Neuron (in vitro differentiated cells): ENCODE results near the gene KIF21B.

ENCODE experiments used
- H2AFZ ChIP-seq: one replicate; pipeline ENCODE4 v1.6.1; 2013; ENCODE audit warnings: low read depth, mild to moderate bottlenecking, inconsistent platforms, low read length, moderate library complexity
- H3K27me3 ChIP-seq: one replicate; pipeline ENCODE4 v1.6.1; 2013; ENCODE audit warnings: low read length; ENCODE audit not compliant: insufficient read depth
- H3K36me3 ChIP-seq: one replicate; pipeline ENCODE4 v1.6.1; 2013; ENCODE audit warnings: low read length; ENCODE audit not compliant: insufficient read depth
- H3K4me1 ChIP-seq: one replicate; pipeline ENCODE4 v1.6.1; 2013; ENCODE audit warnings: low read length; ENCODE audit not compliant: insufficient read depth
- H3K4me3 ChIP-seq: 2 replicates; pipeline ENCODE4 v1.5.1; 2013; ENCODE audit warnings: mild to moderate bottlenecking, low read length, moderate library complexity
- H3K9me3 ChIP-seq: one replicate; pipeline ENCODE4 v1.6.1; 2013; ENCODE audit warnings: low read length

KIF21B gene

GRCh38 chr1:201059871-201060555 is 36.5 kb upstream of the KIF21B start:
- no peak overlapping the region for H3K4me3 ChIP-seq
- H3K27me3 ChIP-seq: peaks cover 2% of the 10 kb centered on the region
- H3K4me1 ChIP-seq: peaks cover 22% of the 10 kb centered on the region

DNA sequence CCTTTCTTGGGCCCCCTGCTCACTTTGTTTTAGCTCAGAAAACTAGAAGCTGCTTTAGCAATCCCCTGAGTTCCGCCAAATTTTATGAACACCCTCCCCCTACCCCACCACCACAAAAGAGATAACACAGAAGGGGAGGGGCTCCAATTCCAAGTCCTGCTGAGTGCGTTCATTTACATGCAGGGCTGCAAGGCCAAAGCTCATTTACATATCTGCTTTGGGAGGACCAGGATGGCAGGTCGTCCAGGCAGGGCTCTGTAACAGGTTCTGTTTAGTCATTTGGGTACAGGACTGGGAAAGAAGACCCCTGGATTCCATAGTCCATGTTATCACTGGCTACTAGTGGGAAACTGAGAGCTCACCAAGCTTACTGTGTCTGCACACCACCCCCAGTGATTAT is 35.9 kb upstream of the KIF21B start:
- peaks cover 23% of the 10 kb centered on the region for H3K4me1 ChIP-seq
- no peaks in the 10 kb centered on the region for H3K36me3 ChIP-seq
- no peak overlapping the region for H3K4me3 ChIP-seq
- H3K27me3 ChIP-seq: peaks cover 2% of the 10 kb centered on the region
- H3K9me3 ChIP-seq: peaks cover 4% of the 10 kb centered on the region
- no peak overlapping the region for H2AFZ ChIP-seq

More at GRCh38 chr1:201059871-201060555, 36.5 kb upstream of the KIF21B start:
- H3K36me3 ChIP-seq: no peaks in the 10 kb centered on the region
- no peak overlapping the region for H2AFZ ChIP-seq
- peaks cover 4% of the 10 kb centered on the region for H3K9me3 ChIP-seq

- Histone ChIP-seq H3K9me3 (no peaks in the 10 kb centered on the region), H3K36me3 (no peaks in the 10 kb centered on the region), H2AFZ (no peak overlapping the region), H3K27me3 (peaks cover 10% of the 10 kb centered on the region), H3K4me3 (no peak overlapping the region), H3K4me1 (peaks cover 4% of the 10 kb centered on the region)
These were observed 30.6 kb upstream of the KIF21B start for GRCh38 chr1:201054091-201054543.

DNA sequence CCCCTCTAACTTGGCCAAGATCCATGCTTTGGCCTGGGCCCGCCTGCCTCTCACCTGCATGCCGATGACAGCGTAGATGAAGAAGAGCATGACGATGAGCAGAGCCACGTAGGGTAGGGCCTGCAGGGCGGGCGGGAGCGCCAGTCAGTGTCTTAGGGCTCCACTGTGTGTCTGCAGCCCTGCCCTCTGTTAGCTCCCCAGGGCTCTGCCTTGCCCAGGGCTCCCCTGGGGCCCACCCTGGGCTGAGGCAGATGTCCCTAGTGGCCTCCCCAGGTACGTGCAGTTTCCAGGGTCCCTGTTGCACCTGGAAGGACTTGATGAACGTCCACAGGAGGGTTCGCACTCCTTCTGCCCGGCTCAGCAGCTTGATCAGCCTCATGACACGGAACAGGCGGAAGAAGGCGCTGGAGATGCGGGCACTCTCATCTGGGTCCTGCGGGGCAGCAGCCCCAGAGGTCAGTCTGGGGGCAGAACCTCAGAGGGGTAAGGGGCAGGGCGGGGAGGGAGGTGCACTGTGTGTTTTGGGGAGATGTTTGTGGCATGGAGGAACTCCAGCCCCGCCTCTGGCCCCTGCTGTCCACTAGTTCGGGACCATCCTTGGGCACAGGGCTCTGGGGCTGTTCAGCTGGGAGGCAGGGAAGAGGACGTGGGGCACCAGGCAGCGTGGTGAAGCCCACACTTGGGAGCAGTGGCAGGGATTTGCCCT is 29.8 kb upstream of the KIF21B start:
- no peak overlapping the region for H3K4me3 ChIP-seq
- no peaks in the 10 kb centered on the region for H3K36me3 ChIP-seq
- H2AFZ ChIP-seq: no peak overlapping the region
- H3K27me3 ChIP-seq: peaks cover 10% of the 10 kb centered on the region
- peaks cover 4% of the 10 kb centered on the region for H3K4me1 ChIP-seq
- H3K9me3 ChIP-seq: no peaks in the 10 kb centered on the region

- Histone ChIP-seq H2AFZ (no peak overlapping the region), H3K4me3 (no peak overlapping the region), H3K27me3 (peaks cover 13% of the 10 kb centered on the region), H3K4me1 (peaks cover 4% of the 10 kb centered on the region), H3K36me3 (no peaks in the 10 kb centered on the region), H3K9me3 (no peaks in the 10 kb centered on the region)
These were observed 27.9 kb upstream of the KIF21B start for GRCh38 chr1:201051399-201051798.

DNA sequence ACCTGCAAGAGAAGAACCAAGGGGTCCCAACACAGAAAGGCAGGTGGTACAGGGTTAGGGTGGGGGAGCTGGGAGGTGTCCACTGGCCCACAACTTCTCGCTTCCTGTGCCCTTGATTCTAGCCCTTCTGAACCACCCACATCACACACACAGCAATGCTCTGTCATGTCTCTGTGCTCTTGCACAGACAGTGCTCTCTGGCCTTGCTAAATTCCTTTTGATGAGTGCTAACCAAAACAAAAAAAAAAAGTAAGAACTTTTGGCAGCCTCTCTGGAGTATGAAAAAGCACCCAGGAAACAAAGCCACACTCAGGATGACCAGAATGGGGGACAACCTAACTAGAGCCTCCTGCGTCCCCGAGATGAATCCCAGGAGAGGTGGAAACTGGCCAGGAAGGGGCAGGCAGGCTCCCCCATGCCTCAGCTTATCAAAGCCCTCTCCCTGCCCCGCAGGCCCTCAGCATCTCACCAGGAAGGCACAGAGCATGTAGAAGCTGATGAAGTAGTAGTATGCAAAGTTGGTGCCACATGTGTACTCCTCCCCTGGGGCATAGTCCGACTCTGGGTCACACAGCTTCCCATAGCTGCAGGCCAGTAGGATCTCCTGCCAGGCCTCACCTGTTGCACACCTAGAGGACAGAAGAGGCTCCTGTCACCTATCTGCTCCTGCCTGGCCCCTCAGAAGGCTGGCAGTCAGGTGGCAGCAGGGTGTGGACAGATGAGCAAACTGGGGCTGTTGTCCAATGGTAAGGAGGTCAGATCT is 27.2 kb upstream of the KIF21B start:
- H3K4me1 ChIP-seq: peaks cover 4% of the 10 kb centered on the region
- no peaks in the 10 kb centered on the region for H3K36me3 ChIP-seq
- no peak overlapping the region for H3K4me3 ChIP-seq
- peaks cover 11% of the 10 kb centered on the region for H3K27me3 ChIP-seq
- H2AFZ ChIP-seq: no peak overlapping the region
- no peaks in the 10 kb centered on the region for H3K9me3 ChIP-seq

GRCh38 chr1:201049248-201049831 is 25.8 kb upstream of the KIF21B start:
- Histone ChIP-seq H2AFZ (no peak overlapping the region), H3K36me3 (no peaks in the 10 kb centered on the region), H3K4me1 (peaks cover 3% of the 10 kb centered on the region), H3K27me3 (peaks cover 11% of the 10 kb centered on the region), H3K9me3 (no peaks in the 10 kb centered on the region), H3K4me3 (no peak overlapping the region)

DNA sequence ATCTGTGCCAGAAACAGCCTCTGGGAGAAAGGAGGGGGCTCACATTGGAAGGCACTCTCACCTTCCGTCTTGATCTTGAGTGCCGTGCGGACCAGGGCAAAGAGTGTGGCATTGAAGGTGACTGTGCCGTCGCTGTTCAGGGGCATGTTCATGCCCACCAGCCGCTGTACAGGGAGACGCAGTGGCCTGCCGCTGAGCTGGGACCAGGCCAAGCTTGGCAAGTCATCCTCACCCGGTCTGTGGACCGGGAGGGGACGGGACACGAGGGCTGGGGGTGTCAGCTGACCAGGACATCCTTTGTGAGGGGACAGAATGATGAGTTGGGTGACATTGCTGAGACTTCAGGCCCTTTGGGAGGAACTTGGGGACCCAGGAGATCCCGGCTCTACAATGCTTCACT is 25.0 kb upstream of the KIF21B start:
- no peak overlapping the region for H2AFZ ChIP-seq
- H3K4me1 ChIP-seq: no peaks in the 10 kb centered on the region
- H3K4me3 ChIP-seq: no peak overlapping the region
- H3K27me3 ChIP-seq: peaks cover 9% of the 10 kb centered on the region
- no peaks in the 10 kb centered on the region for H3K36me3 ChIP-seq
- H3K9me3 ChIP-seq: no peaks in the 10 kb centered on the region

- Histone ChIP-seq H2AFZ (no peak overlapping the region), H3K36me3 (no peaks in the 10 kb centered on the region), H3K9me3 (no peaks in the 10 kb centered on the region), H3K27me3 (peaks cover 3% of the 10 kb centered on the region), H3K4me1 (peaks cover 3% of the 10 kb centered on the region), H3K4me3 (no peak overlapping the region)
These were observed 20.6 kb upstream of the KIF21B start for GRCh38 chr1:201044119-201044518.

- Histone ChIP-seq H3K36me3 (no peaks in the 10 kb centered on the region), H2AFZ (no peak overlapping the region), H3K27me3 (peaks cover 2% of the 10 kb centered on the region), H3K4me3 (no peak overlapping the region), H3K9me3 (no peaks in the 10 kb centered on the region), H3K4me1 (peaks cover 11% of the 10 kb centered on the region)
These were observed 19.4 kb upstream of the KIF21B start for GRCh38 chr1:201042779-201043461.

- H2AFZ ChIP-seq: no peak overlapping the region
- no peaks in the 10 kb centered on the region for H3K36me3 ChIP-seq
- H3K27me3 ChIP-seq: peaks cover 3% of the 10 kb centered on the region
- no peaks in the 10 kb centered on the region for H3K9me3 ChIP-seq
- peaks cover 11% of the 10 kb centered on the region for H3K4me1 ChIP-seq
- no peak overlapping the region for H3K4me3 ChIP-seq
These were observed 17.5 kb upstream of the KIF21B start for GRCh38 chr1:201041011-201041410.

DNA sequence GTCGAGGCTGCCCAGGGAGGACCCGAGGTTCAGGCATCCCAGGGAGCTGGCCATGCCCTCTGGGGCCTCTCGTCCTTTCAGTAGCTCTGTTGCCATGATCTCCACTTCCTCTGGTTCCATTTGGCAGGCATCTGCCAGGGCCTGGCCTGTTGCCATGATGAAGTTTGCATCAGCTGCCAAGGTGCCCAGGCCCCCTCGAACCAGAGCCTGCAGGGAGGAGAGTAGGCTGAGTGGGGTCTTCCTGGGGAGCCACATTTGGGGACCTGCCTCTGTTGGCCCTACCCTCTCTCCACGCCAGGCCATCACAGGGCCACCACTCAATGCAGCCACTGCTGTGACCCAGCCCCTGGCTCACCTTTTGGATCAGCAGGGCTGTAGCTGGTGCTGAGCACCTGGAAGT is 16.4 kb upstream of the KIF21B start:
- Histone ChIP-seq H3K4me3 (no peak overlapping the region), H3K27me3 (peaks cover 3% of the 10 kb centered on the region)

More for the DNA sequence above, 16.4 kb upstream of the KIF21B start:
- H3K9me3 ChIP-seq: no peaks in the 10 kb centered on the region
- no peak overlapping the region for H2AFZ ChIP-seq
- peaks cover 11% of the 10 kb centered on the region for H3K4me1 ChIP-seq
- H3K36me3 ChIP-seq: no peaks in the 10 kb centered on the region
